Coronary artery (tissue), 2 donors: ENCODE data around the gene SPTBN4.

Source experiments
- DNase-seq: peaks from one replicate; pipeline ENCODE4 v3.0.0-alpha.2; 2017; ENCODE audit warnings: low spot score
- H3K27ac ChIP-seq, 2 donors: fragments of 200-600 bp; sonication (generic); one replicate each; pipeline ENCODE4 v1.5.1; 2016 to 2019
- H3K4me3 ChIP-seq: fragments of 200-600 bp; sonication (generic); 2 replicates; pipeline ENCODE4 v1.5.1; 2016; ENCODE audit warnings: mild to moderate bottlenecking, moderate library complexity
- TF ChIP-seq, protein P1 (sequence below): fragments of 200-600 bp; sonication (generic); IDR thresholded peaks from one replicate; pipeline ENCODE4 v1.5.1; 2019; ENCODE audit warnings: antibody characterized with exemption

Gene SPTBN4

DNA sequence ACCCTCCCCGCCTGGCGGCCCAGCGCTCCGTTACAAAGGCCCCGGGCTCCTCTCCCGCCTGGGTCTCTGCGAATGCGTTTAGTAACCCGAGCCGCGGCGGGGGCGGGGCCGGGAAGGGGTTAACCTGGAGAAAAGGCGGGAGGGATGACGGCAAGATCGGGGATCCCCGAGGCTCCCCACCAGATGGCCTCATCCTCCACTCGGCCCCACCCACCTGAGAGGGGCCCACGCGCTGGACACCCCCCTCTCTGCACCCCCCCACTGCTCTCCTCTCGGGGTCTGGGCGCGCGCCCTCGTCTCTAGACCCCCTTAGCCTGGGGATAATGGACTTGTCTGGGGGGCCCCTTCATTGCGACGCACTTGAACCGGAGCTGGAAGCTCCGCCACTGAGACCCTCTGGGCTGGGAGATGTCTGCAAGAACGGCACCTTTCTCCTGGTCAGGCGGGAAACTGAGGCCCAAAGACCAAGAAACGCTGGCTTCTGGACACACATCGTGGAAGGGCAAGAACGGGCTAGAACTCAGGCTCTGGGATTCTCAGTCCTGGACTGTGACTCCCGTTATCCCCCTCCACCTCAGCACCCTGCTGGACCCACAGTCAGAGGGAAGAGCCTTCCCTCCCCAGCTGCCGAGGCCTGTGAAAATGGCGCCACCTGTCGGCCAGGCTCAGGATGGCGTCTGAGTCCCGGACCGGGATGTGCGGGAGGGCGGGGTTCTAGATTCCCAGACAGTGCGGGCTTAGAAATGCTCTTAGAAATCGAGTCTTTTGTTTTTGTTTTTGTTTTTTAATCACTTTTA lies 131.5 kb downstream of the SPTBN4 start:
- peak overlapping the region; percentile 27 for H3K4me3 ChIP-seq
- TF ChIP-seq, protein P1, sequence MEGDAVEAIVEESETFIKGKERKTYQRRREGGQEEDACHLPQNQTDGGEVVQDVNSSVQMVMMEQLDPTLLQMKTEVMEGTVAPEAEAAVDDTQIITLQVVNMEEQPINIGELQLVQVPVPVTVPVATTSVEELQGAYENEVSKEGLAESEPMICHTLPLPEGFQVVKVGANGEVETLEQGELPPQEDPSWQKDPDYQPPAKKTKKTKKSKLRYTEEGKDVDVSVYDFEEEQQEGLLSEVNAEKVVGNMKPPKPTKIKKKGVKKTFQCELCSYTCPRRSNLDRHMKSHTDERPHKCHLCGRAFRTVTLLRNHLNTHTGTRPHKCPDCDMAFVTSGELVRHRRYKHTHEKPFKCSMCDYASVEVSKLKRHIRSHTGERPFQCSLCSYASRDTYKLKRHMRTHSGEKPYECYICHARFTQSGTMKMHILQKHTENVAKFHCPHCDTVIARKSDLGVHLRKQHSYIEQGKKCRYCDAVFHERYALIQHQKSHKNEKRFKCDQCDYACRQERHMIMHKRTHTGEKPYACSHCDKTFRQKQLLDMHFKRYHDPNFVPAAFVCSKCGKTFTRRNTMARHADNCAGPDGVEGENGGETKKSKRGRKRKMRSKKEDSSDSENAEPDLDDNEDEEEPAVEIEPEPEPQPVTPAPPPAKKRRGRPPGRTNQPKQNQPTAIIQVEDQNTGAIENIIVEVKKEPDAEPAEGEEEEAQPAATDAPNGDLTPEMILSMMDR = peak; percentile 95
- peak overlapping the region; percentile 92 to 98 for H3K27ac ChIP-seq
- peak; percentile 92 for DNase-seq

DNA sequence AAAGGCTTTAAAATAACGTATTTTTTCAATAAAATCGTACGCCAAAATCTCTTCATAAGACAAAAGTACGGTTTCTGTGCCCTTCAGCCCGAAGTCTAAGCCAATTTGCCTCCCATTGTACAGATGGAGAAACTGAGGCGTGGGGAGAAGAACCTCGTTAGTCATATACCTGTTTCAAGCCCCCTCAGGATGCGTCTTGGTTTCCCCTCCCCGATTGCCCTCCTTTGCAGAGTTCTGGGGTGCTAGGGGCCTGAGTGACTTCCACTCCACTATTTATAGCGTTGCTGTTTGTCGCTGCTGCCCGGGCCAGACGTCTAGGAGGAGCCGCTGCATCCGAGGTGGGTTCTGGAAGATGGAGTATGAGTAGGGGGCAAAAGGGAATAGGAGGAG lies 132.1 kb downstream of the SPTBN4 start:
- peak overlapping the region; percentile 92 to 98 for H3K27ac ChIP-seq
- TF ChIP-seq, protein P1 = no peak
- H3K4me3 ChIP-seq = peak overlapping the region; percentile 92
- peak; percentile 76 for DNase-seq

DNA sequence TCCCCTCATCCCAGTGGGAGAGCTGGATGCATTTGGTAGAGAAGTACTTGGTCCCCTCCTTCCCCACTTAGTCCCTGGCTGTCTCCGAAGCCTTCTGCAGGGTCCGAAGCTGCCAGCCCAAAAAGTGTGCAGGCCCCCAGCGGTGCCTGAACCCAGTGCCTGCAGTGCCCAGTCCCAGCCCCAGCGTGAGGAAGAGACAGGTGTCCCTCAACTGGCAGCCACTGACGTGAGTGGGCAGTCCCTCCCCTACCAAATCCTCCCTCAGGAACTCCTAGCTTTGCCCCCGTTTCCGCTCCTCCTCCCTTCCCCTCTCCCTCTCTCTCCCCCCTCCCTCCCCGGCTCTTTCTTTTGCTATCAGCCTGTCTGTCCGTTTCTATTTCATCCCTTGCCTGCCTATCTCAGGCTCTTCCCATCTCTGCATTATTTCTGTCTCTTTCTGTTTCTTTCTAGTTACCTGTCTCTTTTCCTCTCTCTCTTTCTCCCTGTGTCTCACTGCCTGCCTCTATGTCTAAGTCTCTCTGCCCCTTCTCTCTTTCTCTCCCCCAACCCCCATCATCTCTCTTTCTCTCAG lies 132.6 kb downstream of the SPTBN4 start:
- peak overlapping the region; percentile 92 to 98 for H3K27ac ChIP-seq
- peak; percentile 80 for DNase-seq
- peak overlapping the region; percentile 92 for H3K4me3 ChIP-seq
- TF ChIP-seq, protein P1 = no peak

DNA sequence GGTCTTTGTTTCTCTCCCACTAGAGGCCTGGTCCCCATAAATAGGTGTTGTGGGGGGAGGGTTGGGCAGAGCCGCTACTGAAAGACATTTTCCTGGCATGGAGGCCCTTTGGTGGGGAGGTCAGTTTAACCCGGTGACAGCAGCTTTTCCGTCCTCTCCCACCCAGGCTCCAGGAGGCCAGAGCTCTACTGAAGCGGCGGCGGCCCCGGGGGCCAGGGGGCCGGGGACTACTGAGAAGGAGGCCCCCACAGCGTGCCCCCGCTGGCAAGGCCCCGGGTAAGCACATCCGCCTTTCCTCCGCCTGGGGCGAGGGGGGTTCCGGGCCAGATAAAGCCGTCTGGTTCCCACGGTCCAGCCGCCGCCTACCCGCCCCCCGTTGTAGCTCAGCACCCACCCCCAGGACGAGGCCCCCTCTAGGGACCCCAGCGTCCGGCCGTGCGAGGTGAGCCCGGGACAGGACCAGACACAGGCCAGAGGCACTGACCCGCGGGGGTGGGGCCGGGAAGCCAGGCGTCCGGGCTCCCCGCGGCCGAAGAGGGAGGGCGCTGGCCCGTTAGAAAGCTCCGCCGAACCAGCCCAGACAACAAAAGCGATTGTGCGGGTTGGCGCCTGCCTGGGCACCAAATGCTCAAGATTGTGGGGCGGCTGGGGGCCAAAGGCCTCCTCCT lies 133.2 kb downstream of the SPTBN4 start:
- TF ChIP-seq, protein P1 = no peak
- Histone ChIP-seq H3K4me3 (peak overlapping the region; percentile 92), H3K27ac (peak overlapping the region; percentile 92 to 98)
- DNase-seq = peak; percentile 81

DNA sequence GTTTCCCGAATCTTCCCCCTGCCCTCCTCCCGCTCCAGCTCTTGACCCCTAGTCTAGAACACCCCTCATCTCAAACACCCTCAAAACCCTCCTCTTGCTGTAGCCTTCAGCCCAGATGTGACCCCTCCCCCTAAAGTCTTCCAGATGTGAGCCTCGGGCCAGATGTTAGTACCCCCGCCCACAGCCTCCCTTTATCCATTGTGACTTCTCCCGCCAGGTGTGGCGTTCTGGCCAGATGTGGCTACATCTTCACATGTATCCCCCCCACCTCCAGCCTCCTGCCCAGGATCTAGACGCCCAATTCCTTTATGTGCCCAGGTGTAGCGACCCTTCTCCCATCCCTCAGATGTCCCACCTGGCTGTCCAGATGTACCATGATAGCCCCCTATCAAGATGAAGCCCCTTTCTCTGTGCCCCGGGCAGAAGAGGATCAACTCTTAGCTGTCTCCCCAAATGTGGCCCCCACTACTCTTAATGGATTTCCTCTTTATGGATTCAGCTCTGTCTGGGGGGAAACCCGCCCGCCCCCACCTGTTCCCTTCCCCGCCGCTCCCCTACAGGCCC lies 133.9 kb downstream of the SPTBN4 start:
- DNase-seq = peak; percentile 79
- H3K27ac ChIP-seq = peak overlapping the region; percentile 92 to 98
- TF ChIP-seq, protein P1 = no peak
- H3K4me3 ChIP-seq = peak overlapping the region; percentile 92

DNA sequence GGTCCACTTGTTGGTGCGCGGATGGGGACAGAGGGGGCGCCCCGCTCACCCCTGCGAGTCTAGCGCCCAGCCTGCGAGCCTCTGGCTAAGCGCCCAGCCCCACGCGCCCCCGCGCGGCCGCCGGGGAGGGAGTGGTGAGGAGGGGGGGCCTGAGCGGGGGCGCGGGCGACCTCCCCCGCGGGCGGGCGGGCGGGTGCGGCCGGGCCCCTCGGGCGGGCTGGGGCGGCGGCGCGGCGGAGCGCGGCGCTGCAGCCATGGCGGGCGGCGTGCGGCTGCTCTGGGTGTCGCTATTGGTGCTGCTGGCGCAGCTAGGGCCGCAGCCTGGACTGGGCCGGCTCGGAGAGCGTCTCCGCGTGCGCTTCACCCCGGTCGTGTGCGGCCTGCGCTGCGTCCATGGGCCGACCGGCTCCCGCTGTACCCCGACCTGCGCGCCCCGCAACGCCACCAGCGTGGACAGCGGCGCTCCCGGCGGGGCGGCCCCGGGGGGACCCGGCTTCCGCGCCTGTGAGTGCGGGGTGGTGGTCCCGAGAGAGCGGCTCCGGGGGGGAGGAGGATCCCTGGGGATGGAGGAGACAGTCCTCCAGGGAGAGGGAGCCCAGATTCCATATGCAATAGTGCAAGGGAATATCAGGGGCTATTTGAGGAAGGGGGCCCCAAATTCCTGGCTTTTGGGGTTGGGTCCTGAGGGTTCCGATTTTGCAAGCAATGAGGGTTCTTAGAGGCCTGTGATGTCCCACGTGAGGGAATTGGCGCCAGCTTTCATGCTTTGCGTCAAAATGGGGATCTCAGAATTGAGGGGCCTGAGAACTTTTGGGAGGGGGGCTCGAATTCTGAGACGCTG lies 134.6 kb downstream of the SPTBN4 start, which contains the start of gene LTBP4:
TSS of gene LTBP4 (plus strand) at position 236 of the 841 bp plus-strand sequence. CDS start at position 255, 19 bp downstream.
- Histone ChIP-seq H3K27ac (peak within 1 kb of the TSS; percentile 92 to 98), H3K4me3 (peak within 1 kb of the TSS; percentile 92)
- TF ChIP-seq, protein P1 = no peak
- DNase-seq = peak; percentile 84
